Stimulated activated CD4-positive, alpha-beta T cell treated with anti-CD3 and anti-CD28 coated beads, Interleukin-12 subunit alpha, Interleukin-12 subunit beta, amount 100 ng/mL, for 24 hours (primary cell): ENCODE results near the gene SENP7.
"Not testable (repeated sequence)": the region's sequence is repeated elsewhere in the genome, so short reads cannot be mapped to it uniquely, and the experiment has no call there.

Experiments used
- DNase-seq, 2 experiments: peaks; one replicate each; pipeline ENCODE4 v3.0.0-alpha.2; 2020; ENCODE audit warnings: low read depth in 2 of 2

The SENP7 gene

DNA sequence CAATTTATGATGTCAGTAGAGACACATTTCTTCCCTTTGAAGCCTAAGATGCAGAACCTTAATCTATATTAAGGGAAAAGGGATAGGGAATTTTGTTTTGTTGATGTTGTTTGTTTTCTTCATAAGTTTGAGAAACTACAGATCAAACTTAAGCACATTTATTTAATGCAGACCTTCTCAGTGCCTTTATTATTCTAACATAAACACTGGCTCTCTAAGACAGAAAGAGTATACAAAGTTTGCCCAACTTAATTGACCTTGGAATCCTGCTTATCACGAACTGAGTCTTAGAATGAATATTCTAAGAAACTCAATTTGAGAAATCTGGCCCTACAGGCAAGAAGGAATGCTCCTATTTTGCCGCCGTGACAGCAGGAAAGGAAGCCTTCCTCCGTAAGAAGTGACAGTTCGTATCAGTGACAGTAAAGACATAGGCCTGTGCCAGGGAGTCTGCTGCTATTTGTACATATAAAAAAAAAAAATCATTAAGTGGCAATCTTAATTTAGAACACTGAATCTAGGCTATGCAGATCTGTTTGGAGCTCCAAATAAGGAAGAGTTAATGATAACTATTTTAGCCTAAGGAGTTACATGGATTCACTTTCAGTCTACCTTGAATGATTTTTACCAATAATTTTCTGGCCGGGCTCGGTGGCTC, 183.9 kb downstream of the SENP7 start:
- no peak for DNase-seq

DNA sequence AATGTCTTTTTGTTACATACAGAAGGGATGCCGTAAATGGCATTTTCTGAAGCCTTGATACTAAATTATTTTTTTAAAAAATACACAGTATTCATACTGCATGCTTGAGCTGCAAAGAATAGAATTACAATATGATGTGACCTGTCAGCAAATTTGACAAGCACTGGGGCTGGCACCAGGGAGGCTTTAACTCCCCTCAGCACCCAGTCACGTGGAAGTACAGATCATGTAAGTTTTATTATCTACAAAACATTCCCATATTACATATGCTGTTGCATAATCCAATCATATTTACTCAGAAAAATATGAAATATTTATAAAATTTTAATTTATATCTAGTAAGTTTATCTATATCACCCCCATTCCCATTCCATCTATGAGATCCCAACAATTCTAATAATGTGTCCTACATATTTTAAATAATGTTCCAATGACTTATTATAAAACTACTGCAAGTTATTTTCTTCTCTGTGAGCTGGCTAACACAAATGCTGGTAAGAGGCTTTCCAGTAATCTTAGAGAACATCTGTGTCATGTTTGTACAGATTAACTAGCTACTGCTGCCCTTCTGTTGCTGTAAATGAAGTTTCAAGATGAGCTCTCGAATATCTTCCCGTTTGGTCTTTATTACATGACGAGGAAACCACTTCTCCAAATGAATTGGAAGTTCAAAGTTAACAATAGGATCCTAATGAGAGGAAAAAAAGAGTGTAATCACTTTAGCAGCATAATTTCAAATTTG, 187.4 kb downstream of the SENP7 start:
- no peak for DNase-seq

DNA sequence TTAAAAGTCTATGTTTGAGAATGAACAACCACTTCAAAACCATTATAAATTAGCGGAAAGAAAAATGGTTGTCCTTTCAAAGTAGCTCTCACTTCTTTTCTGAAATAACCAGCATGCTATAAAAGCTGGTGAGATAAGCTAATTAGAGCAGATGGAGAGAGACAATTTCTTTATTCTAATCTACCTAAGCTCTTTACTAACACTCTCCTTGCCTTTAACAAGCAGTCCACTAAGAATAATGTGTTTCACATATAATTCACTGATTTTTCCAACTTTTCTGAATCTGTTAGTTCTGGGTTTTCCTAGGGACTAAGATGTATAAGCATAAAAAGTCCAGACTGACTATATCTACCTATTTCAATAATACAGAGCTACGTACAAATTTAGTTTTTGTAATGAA, 192.5 kb downstream of the SENP7 start, which contains the start of gene IMPG2:
TSS of gene IMPG2 (minus strand) at position 101 of the 400 bp plus-strand sequence. CDS start 203 bp downstream, outside the sequence.
- DNase-seq, result no peak

DNA sequence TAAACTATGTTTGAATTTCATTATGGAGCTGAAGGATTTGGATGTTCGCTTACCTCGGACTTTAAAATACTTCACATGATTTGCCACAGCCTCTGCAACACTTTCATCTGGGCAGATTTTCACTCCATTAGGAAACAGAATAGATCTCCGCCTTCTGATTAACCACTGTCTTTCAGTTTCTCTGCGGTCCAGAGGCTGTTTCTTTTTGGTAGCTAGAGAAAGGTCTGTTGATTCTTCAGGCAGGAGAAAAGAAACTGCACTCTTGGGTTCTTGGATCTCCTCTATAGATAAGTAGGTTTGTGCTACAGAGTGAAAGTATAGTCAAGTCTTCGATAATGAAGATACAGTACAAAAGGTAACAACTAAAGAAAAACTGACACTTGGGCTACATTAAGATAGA, 193.5 kb downstream of the SENP7 start:
- DNase-seq, result no peak

DNA sequence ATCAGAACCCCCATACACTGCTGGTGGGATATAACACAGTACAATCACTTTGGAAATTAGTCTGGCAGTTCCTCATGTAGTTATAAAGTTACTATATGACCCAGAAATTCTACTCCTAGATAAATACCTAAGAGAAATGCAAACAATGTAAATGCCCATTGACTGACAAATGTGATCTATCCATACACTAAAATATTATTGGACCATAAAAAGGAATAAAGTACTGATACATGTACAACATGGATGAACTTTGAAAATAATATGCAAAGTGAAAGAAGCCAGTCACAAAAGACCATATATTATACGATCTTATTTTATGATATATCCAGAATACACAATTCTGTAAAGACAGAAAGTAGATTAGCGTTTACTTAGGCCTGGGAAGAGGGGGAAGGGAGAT, 200.5 kb downstream of the SENP7 start:
- no peak for DNase-seq

DNA sequence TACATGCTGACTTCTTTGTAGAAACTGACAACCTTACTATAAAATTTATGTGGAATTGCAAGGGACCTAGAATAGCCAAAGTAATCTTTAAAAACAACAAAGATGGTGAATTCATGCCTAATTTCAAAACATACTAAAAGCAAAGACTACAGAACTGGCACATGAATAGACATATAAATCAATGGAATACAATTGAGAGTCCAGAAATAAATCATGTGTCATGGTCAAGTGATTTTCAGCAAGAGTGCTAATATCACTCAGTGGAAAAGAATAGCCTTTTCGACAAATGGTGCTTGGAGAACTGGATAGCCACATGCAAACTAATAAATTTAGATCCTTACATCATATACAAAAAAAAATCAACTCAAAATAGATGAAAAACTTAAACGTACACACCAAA, 201.3 kb downstream of the SENP7 start:
- no peak for DNase-seq

DNA sequence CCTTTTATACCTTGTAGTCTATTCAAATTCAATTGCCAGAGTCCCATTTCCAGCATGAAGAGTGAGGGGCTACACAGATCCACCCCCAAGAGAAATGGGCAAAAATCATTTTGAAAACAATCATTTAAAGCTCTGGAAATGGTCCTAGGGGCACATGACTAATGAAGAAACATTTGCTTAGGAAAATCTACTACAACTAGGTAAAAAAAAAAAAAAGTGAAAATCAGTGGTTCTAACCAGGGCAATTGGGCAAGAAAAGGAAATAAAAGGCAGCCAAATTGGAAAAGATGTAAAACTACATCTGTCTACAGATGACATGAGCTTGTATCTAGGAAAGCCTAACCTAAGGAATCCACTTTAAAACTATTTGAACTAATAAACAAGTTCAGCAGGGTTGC, 202.0 kb downstream of the SENP7 start:
- DNase-seq, result no peak

DNA sequence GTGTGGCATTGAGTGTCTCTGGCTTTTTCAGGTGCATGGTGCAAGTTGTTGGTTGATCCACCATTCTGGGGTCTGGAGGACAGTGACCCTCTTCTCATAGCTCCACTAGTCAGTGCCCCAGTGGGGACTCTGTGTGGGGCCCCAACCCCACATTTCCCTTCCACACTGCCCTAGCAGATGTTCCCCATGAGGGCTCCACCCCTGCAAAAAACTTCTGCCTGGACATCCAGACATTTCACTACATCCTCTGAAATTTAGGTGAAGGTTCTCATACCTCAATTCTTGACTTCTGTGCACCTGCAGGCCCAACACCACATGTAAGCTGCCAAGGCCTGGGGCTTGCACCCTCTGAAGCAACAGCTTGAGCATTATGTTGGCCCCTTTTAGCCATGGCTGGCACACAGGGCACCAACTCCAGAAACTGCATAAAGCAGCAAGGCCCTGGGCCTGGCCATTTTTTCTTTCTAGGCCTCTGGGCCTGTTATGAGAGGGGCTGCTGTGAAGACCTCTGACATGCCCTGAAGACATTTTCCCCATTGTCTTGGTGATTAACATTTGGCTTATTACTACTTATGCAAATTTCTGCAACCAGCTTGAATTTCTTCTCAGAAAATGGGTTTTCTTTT, 204.8 kb downstream of the SENP7 start:
- DNase-seq, result not testable (repeated sequence)

DNA sequence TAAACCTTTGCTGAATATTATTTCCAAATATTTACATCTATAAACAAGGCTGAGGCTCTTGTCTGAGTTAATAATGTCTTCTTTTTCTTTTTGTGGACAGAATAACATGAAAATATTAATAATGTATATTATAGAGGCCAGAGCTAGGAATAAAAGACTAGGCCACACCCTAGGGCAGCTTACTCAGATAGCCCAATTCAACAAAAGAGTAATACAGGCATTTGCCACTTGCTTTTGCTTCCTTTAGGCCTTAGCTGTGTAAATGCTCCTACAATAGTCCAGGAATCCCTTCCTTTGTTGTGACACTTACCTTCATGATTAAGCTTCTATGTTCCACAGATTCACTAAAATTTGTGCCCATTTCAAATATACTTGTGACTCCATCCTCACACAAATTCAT, 209.2 kb downstream of the SENP7 start:
- no peak for DNase-seq

DNA sequence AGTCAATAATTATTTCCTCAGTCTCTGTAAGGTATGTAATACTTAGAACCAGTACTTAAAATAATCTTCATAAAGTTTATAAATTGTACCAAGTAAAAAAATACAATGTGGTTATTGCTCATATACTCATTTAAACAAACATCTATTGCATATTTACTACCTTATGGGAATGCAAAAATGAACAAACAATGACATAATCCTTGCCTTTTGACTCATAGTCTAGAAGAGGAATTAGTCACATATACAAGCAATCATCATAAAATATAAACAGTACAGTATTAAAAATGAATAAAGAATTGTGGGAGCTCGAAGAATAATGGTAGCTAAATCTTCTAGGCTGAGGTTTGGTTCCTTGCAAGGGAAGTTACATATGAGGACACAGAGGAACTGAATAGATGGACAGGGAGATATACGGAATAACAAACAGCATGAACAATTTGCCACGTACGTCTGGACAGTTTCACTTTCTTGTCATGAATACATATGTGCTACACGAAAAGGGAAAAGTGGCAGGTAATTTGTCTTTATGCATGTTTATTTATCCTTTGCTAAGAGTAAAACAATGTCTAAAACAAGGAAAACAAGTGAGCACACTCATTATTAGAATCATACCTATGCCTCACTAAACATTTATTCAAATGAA, 209.8 kb downstream of the SENP7 start:
- DNase-seq, result no peak

DNA sequence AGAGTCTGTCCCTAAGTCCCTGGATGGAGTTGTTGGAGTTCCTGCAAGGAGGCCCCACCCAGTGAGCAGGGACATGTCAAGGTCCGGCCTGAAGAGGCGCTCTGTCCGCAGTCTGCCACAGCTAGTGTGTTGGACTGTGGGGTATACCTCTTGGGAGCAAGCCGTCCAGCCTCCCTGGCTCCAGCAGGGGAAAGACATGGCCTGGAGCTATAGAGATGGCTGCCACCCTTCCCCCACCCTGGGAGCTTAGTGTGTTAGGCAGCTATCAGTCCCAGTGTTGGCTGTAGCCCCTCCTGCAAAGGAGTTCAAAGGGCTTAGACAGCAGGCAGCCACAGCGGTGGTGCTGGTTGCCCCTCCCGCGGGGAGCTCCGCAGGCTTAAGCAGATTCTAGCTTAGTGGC, 212.9 kb downstream of the SENP7 start:
- DNase-seq, result no peak

DNA sequence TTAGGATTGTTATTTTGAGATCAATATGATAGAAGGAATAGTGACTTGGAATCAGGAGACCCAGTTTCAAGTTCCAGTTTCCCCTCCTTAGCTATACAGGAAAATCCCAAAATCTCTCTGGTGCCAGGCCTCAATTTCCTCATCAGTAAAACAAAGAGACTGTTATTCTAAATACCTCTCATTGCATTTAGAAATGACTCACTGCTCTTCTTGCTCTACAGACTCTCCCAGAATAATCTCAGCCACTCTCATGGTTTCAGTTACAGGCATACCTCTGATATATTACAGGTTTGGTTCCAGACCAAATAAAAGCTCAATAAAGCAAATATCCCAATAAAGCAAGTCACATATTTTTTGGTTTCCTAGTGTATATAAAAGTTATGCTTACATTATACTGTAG, 221.0 kb downstream of the SENP7 start:
- no peak for DNase-seq

DNA sequence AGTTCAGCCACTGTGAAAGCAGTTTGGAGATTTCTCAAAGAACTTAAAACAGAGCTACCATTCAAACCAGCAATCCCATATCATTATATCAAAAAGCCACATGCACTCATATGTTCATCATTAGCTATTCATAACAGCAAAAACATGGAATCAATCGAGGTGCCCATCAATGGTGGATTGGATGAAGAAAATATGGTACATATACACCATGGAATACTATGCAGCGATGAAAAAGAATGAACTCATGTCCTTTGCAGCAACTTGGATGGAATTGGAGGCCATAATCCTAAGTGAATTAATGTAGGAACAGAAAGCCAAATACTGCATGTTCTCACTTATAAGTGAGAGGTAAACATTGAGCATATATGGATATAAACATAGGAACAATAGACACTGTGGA, 224.7 kb downstream of the SENP7 start:
- DNase-seq, result no peak

DNA sequence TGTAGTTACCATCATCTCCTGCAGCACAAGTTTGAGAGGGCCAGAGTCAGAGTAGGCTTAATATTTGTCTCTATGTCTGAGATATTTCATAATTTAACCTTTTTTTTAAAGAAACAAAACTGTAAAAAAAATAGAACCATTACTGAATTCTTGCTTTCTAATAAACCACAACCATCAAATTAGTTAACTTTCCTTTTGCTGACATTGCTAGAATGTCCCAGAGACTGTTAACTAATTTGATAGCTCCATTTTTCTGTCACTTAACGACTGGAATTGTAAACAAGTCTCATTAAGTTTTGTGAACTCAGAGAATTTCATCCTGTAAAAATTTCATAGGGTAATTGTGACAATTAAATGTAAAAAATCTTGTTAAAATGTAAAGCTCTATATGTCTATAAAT, 228.3 kb downstream of the SENP7 start:
- no peak for DNase-seq

DNA sequence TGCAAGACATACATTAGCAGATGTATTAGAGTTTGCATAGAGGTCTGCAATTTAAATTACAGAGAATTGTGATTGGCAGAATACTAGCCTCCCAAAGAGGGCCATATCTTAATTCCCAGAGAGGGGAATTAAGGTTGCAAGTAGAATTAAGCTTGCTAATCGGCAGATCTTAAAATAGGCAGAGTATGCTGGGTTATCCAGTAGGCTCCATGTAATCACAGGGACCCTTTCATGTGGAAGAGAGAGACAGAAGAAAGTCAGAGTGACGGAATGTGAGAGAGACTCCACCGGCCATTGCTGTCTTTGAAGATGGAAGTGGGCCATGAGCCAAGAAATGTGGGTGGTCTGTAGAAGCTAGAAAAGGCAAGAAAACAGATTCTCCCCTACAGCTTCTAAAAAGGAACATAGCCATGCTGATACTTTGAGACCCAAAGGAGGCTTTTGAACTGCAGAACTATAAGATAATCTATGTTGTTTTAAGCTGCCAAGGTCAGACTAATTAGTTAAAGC, 231.4 kb downstream of the SENP7 start:
- DNase-seq, result no peak

DNA sequence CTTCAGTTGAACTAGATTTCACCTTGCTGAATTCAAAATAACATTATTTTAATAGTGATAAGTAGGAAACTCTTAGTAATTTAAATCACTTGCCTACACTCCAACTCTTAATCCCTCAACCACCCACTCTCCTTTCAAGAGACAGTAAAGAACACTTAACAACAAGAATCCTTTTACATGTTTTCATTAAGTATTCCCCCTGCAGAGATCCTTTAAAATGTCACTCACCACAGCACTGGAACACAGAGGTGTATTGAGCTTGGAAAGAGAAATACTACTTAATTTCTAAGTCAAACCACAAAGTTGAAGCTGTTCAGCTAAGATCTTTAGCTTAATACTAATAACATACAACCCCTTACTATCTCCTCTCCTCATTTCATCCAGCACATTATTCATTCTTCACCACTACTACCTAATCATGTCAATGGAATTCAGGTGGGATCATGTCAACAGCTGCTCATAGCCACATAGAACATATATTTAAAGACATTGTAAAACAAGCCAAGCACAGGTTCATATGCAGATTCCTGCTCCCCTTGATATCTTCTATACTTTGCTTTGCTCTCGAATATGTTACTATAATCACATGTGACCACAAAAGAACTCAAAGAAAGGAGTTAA, 233.1 kb downstream of the SENP7 start:
- DNase-seq, result no peak

DNA sequence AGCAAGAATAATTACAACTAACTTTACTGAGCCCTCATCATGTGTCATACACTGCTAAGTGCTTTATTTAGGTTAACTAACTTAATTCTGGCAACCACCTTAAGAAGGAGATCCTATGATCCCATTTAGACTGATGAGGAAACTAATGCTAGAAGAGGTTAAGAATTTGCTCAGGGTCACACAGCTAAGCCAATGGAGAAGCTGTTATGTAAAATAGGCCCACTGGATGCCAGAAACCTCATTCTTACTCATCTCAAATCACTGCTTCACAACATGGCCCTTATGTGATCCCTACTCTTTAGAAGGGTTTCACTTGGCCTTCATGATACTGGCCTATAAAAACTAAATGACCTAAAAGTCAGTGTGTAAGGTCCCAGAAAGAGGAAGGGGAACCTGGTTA, 233.8 kb downstream of the SENP7 start:
- DNase-seq, result no peak

DNA sequence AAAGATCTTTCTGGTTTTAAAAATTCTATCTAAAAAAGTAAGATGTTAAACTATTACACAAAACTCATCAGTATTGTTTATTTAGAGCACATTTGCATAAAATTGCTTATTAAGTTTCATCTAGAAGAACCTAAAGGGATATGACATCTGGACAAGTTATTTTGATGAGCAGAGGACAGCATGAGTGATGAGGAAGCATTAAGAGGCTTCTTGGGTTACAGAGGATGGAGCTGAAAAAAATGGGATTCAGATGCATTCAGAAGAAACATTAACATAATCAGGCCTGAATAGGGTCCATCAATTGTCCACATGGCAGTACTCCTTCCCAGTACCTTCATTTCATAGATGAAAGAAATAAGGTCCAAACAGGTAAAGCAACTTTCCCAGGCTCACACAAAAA, 234.3 kb downstream of the SENP7 start:
- DNase-seq, result no peak
